ENCODE data around the gene OR5K1. TPM values are rescaled to one million over a fixed set of nuclear protein-coding genes. Genes with fewer than 3 reads are reported as not detected.

OR5K1 gene
- total RNA-seq, 1 donor: not detected

GRCh38 chr3:98513736-98514135 lies 50.7 kb downstream of the OR5K1 start:
- DNase-seq (ENCODE audit: low read depth in 2 of 3, low spot score in 2 of 3): no peak

- no peak for DNase-seq (ENCODE audit: low read depth in 2 of 3, low spot score in 2 of 3)
Measured at GRCh38 chr3:98514948-98515347, 51.9 kb downstream of the OR5K1 start.

GRCh38 chr3:98518816-98519215 lies 55.8 kb downstream of the OR5K1 start:
- DNase-seq (ENCODE audit: low read depth in 2 of 3, low spot score in 2 of 3): no peak

GRCh38 chr3:98519351-98519750 lies 56.4 kb downstream of the OR5K1 start:
- no peak for DNase-seq (ENCODE audit: low read depth in 2 of 3, low spot score in 2 of 3)

- DNase-seq (ENCODE audit: low read depth in 2 of 3, low spot score in 2 of 3): peak; percentile 19 to 62 (median 51)
Measured at GRCh38 chr3:98521897-98522543, 59.0 kb downstream of the OR5K1 start.

Other genes with a start within 250 kb of the OR5K1 start
- gene OR5H6, start 199.0 kb upstream of the OR5K1 start, total RNA-seq: not detected
- not detected for gene OR5H2, start 180.7 kb upstream of the OR5K1 start, total RNA-seq
- gene OR5K4, start 109.3 kb upstream of the OR5K1 start, total RNA-seq: not detected
- not detected for gene OR5K3, start 72.5 kb upstream of the OR5K1 start, total RNA-seq
- not detected for gene OR5K2, start 34.5 kb downstream of the OR5K1 start, total RNA-seq
- gene CLDND1, start 59.7 kb downstream of the OR5K1 start, total RNA-seq: 64.6 TPM
- gene GPR15, start 68.8 kb downstream of the OR5K1 start, total RNA-seq: not detected
- 20.5 TPM for gene CPOX, start 130.4 kb downstream of the OR5K1 start, total RNA-seq